ENCODE results near the gene MAMDC2. TPM values are rescaled to one million over a fixed set of nuclear protein-coding genes. Genes with fewer than 3 reads are reported as not detected.

Gene MAMDC2
- total and polyA plus RNA-seq, 9 donors: 24.6 to 96.6 (median 69.5) TPM

GRCh38 chr9:70007831-70008230, 35.8 kb upstream of the MAMDC2 start:
- Histone ChIP-seq H3K4me3 (no peak overlapping the region), H3K27ac (no peak overlapping the region), H3K4me1 (ENCODE audit: insufficient read depth) (peaks cover 5% of the 10 kb centered on the region), H3K27me3 (no peaks in the 10 kb centered on the region), H3K9me3 (no peaks in the 10 kb centered on the region), H3K36me3 (no peaks in the 10 kb centered on the region)
- TF ChIP-seq CTCF (IDR thresholded peaks at IDR 0.05) (no peak), POLR2A (IDR thresholded peaks at IDR 0.05) (no peak), EP300 (IDR thresholded peaks at IDR 0.05) (no peak)
- DNase-seq: no peak
- 73 to 84% (median 83%) methylated on average over 2 of the region's 2 CpGs for WGBS, 3 donors
- intact Hi-C loops (cut with DNase I): no loop called here

- peaks cover 5% of the 10 kb centered on the region for H3K4me1 ChIP-seq (ENCODE audit: insufficient read depth)
- H3K27me3 ChIP-seq: no peaks in the 10 kb centered on the region
- WGBS, 3 donors: 8 to 12% (median 12%) methylated on average over 3 of the region's 3 CpGs
- DNase-seq: no peak
- no peaks in the 10 kb centered on the region for H3K36me3 ChIP-seq
- TF ChIP-seq POLR2A (IDR thresholded peaks at IDR 0.05) (no peak), EP300 (IDR thresholded peaks at IDR 0.05) (no peak), CTCF (IDR thresholded peaks at IDR 0.05) (no peak)
- H3K9me3 ChIP-seq: no peaks in the 10 kb centered on the region
- no peak overlapping the region for H3K4me3 ChIP-seq
- no peak overlapping the region for H3K27ac ChIP-seq
- intact Hi-C loops (cut with DNase I): no loop called here
Measured at GRCh38 chr9:70010015-70010414, 33.6 kb upstream of the MAMDC2 start.

- no peaks in the 10 kb centered on the region for H3K36me3 ChIP-seq
- TF ChIP-seq EP300 (IDR thresholded peaks at IDR 0.05): no peak
- no peaks in the 10 kb centered on the region for H3K27me3 ChIP-seq
- DNase-seq: no peak
- peak overlapping the region in 1 of 2 donors; percentile 30 for H3K27ac ChIP-seq
- peaks cover 5% of the 10 kb centered on the region for H3K4me1 ChIP-seq (ENCODE audit: insufficient read depth)
- H3K4me3 ChIP-seq: no peak overlapping the region
- intact Hi-C loops (cut with DNase I): no loop called here
- WGBS, 3 donors: 88 to 100% (median 92%) methylated on average over 1 of the region's 1 CpG
- H3K9me3 ChIP-seq: no peaks in the 10 kb centered on the region
Measured at GRCh38 chr9:70011366-70011765, 32.3 kb upstream of the MAMDC2 start.

- intact Hi-C loops (cut with DNase I): no loop called here
- Histone ChIP-seq H3K9me3 (no peaks in the 10 kb centered on the region), H3K36me3 (no peaks in the 10 kb centered on the region), H3K4me1 (ENCODE audit: insufficient read depth) (peaks cover 5% of the 10 kb centered on the region), H3K27ac (no peak overlapping the region), H3K27me3 (no peaks in the 10 kb centered on the region), H3K4me3 (no peak overlapping the region)
- DNase-seq: no peak
- WGBS, 3 donors: 16 to 38% (median 22%) methylated on average over 1 of the region's 1 CpG
- TF ChIP-seq CTCF (IDR thresholded peaks at IDR 0.05): no peak
- no peak for TF ChIP-seq EP300 (IDR thresholded peaks at IDR 0.05)
- TF ChIP-seq POLR2A (IDR thresholded peaks at IDR 0.05): no peak
Measured at GRCh38 chr9:70012569-70012968, 31.1 kb upstream of the MAMDC2 start.

- H3K4me1 ChIP-seq (ENCODE audit: insufficient read depth): peaks cover 5% of the 10 kb centered on the region
- no peaks in the 10 kb centered on the region for H3K36me3 ChIP-seq
- peak in 2 of 5 donors; percentile 27 to 58 for DNase-seq
- H3K4me3 ChIP-seq: no peak overlapping the region
- H3K27me3 ChIP-seq: no peaks in the 10 kb centered on the region
- WGBS, 3 donors: 24 to 46% (median 28%) methylated on average over 2 of the region's 2 CpGs
- H3K27ac ChIP-seq: no peak overlapping the region
- TF ChIP-seq EP300 (IDR thresholded peaks at IDR 0.05) (no peak), CTCF (IDR thresholded peaks at IDR 0.05) (no peak), POLR2A (IDR thresholded peaks at IDR 0.05) (no peak)
- H3K9me3 ChIP-seq: no peaks in the 10 kb centered on the region
- intact Hi-C loops (cut with DNase I): no loop called here
Measured at GRCh38 chr9:70013598-70014196, 30.0 kb upstream of the MAMDC2 start.

All from ovary (tissue), 9 donors.